HepG2 (cell line): Measurements from ENCODE around the gene BRD3. TPM values are rescaled to one million over a fixed set of nuclear protein-coding genes. Genes with fewer than 3 reads are reported as not detected.

Experiments
- BRCA1 ChIP-seq: sonication (generic); formaldehyde crosslinking; IDR thresholded peaks from 2 replicates; pipeline ENCODE4 v1.4.0; 2020; ENCODE audit warnings: missing genetic modification reagents
- ETS1 ChIP-seq: sonication (generic); formaldehyde crosslinking; IDR thresholded peaks from 2 replicates; pipeline ENCODE4 v1.4.0; 2020; ENCODE audit warnings: missing genetic modification reagents
- HMGXB4 ChIP-seq, 2 experiments: sonication (generic) in 1 of 2; formaldehyde crosslinking in 1 of 2; IDR thresholded peaks; 2 replicates each; pipeline versions ENCODE4 v1.4.0 to v1.6.1; 2018 to 2020; ENCODE audit warnings: missing genetic modification reagents in 2 of 2, borderline replicate concordance in 1 of 2, low read depth in 1 of 2, mild to moderate bottlenecking in 1 of 2, missing biosample characterization in 1 of 2
- PRPF4 ChIP-seq: fragments of 200-400 bp; formaldehyde crosslinking; IDR thresholded peaks from 2 replicates; pipeline ENCODE4 v1.6.1; 2016; ENCODE audit warnings: low read length, low read depth; ENCODE audit not compliant: poor library complexity, severe bottlenecking
- ZNF772 ChIP-seq: sonication (generic); formaldehyde crosslinking; IDR thresholded peaks from 2 replicates; pipeline ENCODE4 v1.5.0; 2020; ENCODE audit warnings: mild to moderate bottlenecking, missing genetic modification reagents
- polyA plus RNA-seq, 8 experiments: library from polyadenylated mRNA; depleted of rRNA in 3 of 8; stranded (reverse) in 7 of 8; unstranded in 1 of 8; fragments of >200 nt; fragmentation: Illumina TruSeq in 4 of 8; extraction: Trizol in 4 of 8; gene quantifications; 2 replicates each; pipeline versions ENCODE4 v1.2.1 to v1.2.3, GENCODE V29; 2011 to 2016; ENCODE audit warnings: low read depth in 4 of 8, missing spikeins in 1 of 8, mixed read lengths in 1 of 8; ENCODE audit not compliant: insufficient read depth in 1 of 8
- total RNA-seq, 5 experiments: library from RNA; depleted of rRNA; stranded (reverse); fragments of >200 nt; fragmentation: Illumina TruSeq; extraction: Trizol; gene quantifications; 2 replicates each; pipeline ENCODE4 v1.2.3, GENCODE V29; 2016; ENCODE audit warnings: low read depth in 1 of 5
- TF ChIP-seq, protein P1 (sequence below): sonication (generic); formaldehyde crosslinking; IDR thresholded peaks from 2 replicates; pipeline ENCODE4 v1.8.0; 2022; ENCODE audit warnings: mild to moderate bottlenecking, missing genetic modification reagents, moderate library complexity
- TF ChIP-seq, protein P2 (sequence below): sonication (generic); formaldehyde crosslinking; IDR thresholded peaks from 2 replicates; pipeline ENCODE4 v1.4.0; 2020; ENCODE audit warnings: missing genetic modification reagents, borderline replicate concordance

The BRD3 gene
- total and polyA plus RNA-seq, 2 of the 13 experiments (the other 11 are each of a cell fraction or from before 2014, with no cell fraction given) = 5.9 to 12.9 TPM

- TF ChIP-seq HMGXB4 (CRISPR knock-in tag; IDR thresholded peaks at IDR 0.05; ENCODE audit: borderline replicate concordance in 1 of 2, low read depth in 1 of 2) (peak; percentile 84 to 86; a peak in 3 of 4 replicates), PRPF4 (no peak), BRCA1 (CRISPR knock-in tag) (no peak), ZNF772 (peak; percentile 62; the same call in 1 of the 2 replicates), ETS1 (CRISPR knock-in tag) (no peak)
- TF ChIP-seq, protein P1, sequence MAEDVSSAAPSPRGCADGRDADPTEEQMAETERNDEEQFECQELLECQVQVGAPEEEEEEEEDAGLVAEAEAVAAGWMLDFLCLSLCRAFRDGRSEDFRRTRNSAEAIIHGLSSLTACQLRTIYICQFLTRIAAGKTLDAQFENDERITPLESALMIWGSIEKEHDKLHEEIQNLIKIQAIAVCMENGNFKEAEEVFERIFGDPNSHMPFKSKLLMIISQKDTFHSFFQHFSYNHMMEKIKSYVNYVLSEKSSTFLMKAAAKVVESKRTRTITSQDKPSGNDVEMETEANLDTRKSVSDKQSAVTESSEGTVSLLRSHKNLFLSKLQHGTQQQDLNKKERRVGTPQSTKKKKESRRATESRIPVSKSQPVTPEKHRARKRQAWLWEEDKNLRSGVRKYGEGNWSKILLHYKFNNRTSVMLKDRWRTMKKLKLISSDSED (CRISPR knock-in tag) = no peak
- TF ChIP-seq, protein P2, sequence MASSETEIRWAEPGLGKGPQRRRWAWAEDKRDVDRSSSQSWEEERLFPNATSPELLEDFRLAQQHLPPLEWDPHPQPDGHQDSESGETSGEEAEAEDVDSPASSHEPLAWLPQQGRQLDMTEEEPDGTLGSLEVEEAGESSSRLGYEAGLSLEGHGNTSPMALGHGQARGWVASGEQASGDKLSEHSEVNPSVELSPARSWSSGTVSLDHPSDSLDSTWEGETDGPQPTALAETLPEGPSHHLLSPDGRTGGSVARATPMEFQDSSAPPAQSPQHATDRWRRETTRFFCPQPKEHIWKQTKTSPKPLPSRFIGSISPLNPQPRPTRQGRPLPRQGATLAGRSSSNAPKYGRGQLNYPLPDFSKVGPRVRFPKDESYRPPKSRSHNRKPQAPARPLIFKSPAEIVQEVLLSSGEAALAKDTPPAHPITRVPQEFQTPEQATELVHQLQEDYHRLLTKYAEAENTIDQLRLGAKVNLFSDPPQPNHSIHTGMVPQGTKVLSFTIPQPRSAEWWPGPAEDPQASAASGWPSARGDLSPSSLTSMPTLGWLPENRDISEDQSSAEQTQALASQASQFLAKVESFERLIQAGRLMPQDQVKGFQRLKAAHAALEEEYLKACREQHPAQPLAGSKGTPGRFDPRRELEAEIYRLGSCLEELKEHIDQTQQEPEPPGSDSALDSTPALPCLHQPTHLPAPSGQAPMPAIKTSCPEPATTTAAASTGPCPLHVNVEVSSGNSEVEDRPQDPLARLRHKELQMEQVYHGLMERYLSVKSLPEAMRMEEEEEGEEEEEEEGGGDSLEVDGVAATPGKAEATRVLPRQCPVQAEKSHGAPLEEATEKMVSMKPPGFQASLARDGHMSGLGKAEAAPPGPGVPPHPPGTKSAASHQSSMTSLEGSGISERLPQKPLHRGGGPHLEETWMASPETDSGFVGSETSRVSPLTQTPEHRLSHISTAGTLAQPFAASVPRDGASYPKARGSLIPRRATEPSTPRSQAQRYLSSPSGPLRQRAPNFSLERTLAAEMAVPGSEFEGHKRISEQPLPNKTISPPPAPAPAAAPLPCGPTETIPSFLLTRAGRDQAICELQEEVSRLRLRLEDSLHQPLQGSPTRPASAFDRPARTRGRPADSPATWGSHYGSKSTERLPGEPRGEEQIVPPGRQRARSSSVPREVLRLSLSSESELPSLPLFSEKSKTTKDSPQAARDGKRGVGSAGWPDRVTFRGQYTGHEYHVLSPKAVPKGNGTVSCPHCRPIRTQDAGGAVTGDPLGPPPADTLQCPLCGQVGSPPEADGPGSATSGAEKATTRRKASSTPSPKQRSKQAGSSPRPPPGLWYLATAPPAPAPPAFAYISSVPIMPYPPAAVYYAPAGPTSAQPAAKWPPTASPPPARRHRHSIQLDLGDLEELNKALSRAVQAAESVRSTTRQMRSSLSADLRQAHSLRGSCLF (CRISPR knock-in tag) = no peak
These were observed 74.8 kb downstream of the BRD3 start (continued) for GRCh38 chr9:133992780-133993634.
